GM19238 (cell line): ENCODE data around the gene ASB7.

Source experiments
- DNase-seq: peaks from one replicate; pipeline ENCODE4 v3.0.0; 2011; ENCODE audit warnings: low spot score; ENCODE audit not compliant: insufficient read length

The ASB7 gene

GRCh38 chr15:100597862-100598261 is 4.5 kb upstream of the ASB7 start:
- no peak for DNase-seq

- no peak for DNase-seq
These were observed 3.7 kb upstream of the ASB7 start for GRCh38 chr15:100598655-100599054.

GRCh38 chr15:100601163-100601562 is 1.2 kb upstream of the ASB7 start:
- no peak for DNase-seq

- DNase-seq = no peak
These were observed 749 bp upstream of the ASB7 start for GRCh38 chr15:100601617-100602063.

GRCh38 chr15:100602823-100603393 is 519 bp downstream of the ASB7 start:
- peak; percentile 29 for DNase-seq

- no peak for DNase-seq
These were observed 10.2 kb downstream of the ASB7 start for GRCh38 chr15:100612539-100612938.

GRCh38 chr15:100613208-100613607 is 10.8 kb downstream of the ASB7 start:
- no peak for DNase-seq

- DNase-seq = no peak
These were observed 11.9 kb downstream of the ASB7 start for GRCh38 chr15:100614336-100614735.

- DNase-seq = no peak
These were observed 12.5 kb downstream of the ASB7 start for GRCh38 chr15:100614918-100615317.

- no peak for DNase-seq
These were observed 13.4 kb downstream of the ASB7 start for GRCh38 chr15:100615801-100616200.

- DNase-seq = no peak
These were observed 14.3 kb downstream of the ASB7 start for GRCh38 chr15:100616700-100617099.

- DNase-seq = no peak
These were observed 20.9 kb downstream of the ASB7 start for GRCh38 chr15:100623301-100623700.

GRCh38 chr15:100627789-100628395 is 25.5 kb downstream of the ASB7 start:
- peak; percentile 30 for DNase-seq

GRCh38 chr15:100628746-100629145 is 26.4 kb downstream of the ASB7 start:
- DNase-seq = no peak

- DNase-seq = no peak
These were observed 29.4 kb downstream of the ASB7 start for GRCh38 chr15:100631831-100632230.

- no peak for DNase-seq
These were observed 31.3 kb downstream of the ASB7 start for GRCh38 chr15:100633763-100634075.

GRCh38 chr15:100635406-100636071 is 33.1 kb downstream of the ASB7 start:
- no peak for DNase-seq

GRCh38 chr15:100638177-100638730 is 35.9 kb downstream of the ASB7 start:
- no peak for DNase-seq

- DNase-seq = no peak
These were observed 40.0 kb downstream of the ASB7 start for GRCh38 chr15:100642213-100642949.

GRCh38 chr15:100642950-100643338 is 40.6 kb downstream of the ASB7 start:
- no peak for DNase-seq

- no peak for DNase-seq
These were observed 43.3 kb downstream of the ASB7 start for GRCh38 chr15:100645671-100646070.

- no peak for DNase-seq
These were observed 46.6 kb downstream of the ASB7 start for GRCh38 chr15:100648951-100649350.
